ENCODE data around the gene NAV3.

Gene NAV3

DNA sequence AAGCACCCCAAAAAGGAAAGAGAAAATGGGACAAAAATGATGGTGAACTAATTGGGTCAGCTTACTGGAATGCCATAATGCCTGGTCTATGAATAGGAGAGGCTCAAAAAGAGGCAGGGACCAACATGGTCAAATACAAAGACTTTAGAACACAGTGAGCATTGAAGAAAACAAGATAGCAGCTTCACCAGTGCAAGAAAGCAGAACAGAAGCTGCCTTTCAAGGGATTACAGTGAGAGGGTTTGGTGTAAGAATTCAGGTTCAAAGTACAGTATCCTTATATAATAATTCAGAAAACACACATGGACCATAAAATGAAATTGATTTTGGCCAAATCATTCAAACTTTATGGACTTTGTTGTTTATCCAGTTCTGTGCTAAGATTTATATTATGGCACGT, 162.1 kb downstream of the NAV3 start:
- no peak for TF ChIP-seq CTCF (IDR thresholded peaks at IDR 0.05; ENCODE audit: low read depth, low read length)
- no peaks in the 10 kb centered on the region for H3K27me3 ChIP-seq (ENCODE audit: insufficient read depth, low read depth, severe bottlenecking)
- no peaks in the 10 kb centered on the region for H3K9me3 ChIP-seq (ENCODE audit: severe bottlenecking)
- H3K4me3 ChIP-seq (ENCODE audit: low read depth, low read length): no peak overlapping the region
- no peak overlapping the region for H3K27ac ChIP-seq
- H3K36me3 ChIP-seq: no peaks in the 10 kb centered on the region
- no peak for DNase-seq

DNA sequence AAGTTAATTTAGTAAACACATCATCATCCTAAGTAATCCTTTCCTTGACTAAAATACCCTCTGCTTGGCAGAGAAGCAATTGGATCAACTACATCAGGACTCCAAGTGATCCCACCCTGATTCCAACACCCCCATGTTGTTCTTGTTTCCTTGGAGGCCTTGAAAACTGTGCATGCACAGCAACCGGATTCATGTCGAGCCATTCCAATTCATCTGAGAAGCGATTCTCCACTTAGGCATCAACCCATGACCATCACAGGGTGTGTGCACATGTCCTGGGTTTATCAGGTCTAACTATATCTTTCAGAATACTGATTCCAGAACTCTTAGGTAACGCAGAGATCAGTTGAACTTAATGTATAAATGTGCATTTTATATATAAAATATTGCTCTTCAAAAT, 163.0 kb downstream of the NAV3 start:
- H3K4me3 ChIP-seq (ENCODE audit: low read depth, low read length): no peak overlapping the region
- no peak overlapping the region for H3K27ac ChIP-seq
- no peak for TF ChIP-seq CTCF (IDR thresholded peaks at IDR 0.05; ENCODE audit: low read depth, low read length)
- H3K27me3 ChIP-seq (ENCODE audit: insufficient read depth, low read depth, severe bottlenecking): no peaks in the 10 kb centered on the region
- DNase-seq: no peak
- H3K9me3 ChIP-seq (ENCODE audit: severe bottlenecking): no peaks in the 10 kb centered on the region
- no peaks in the 10 kb centered on the region for H3K36me3 ChIP-seq

GRCh38 chr12:77995436-77996167, 164.9 kb downstream of the NAV3 start:
- H3K36me3 ChIP-seq: no peaks in the 10 kb centered on the region
- H3K4me3 ChIP-seq (ENCODE audit: low read depth, low read length): no peak overlapping the region
- DNase-seq: no peak
- no peak overlapping the region for H3K27ac ChIP-seq
- no peaks in the 10 kb centered on the region for H3K9me3 ChIP-seq (ENCODE audit: severe bottlenecking)
- TF ChIP-seq CTCF (IDR thresholded peaks at IDR 0.05; ENCODE audit: low read depth, low read length): no peak
- no peaks in the 10 kb centered on the region for H3K27me3 ChIP-seq (ENCODE audit: insufficient read depth, low read depth, severe bottlenecking)

DNA sequence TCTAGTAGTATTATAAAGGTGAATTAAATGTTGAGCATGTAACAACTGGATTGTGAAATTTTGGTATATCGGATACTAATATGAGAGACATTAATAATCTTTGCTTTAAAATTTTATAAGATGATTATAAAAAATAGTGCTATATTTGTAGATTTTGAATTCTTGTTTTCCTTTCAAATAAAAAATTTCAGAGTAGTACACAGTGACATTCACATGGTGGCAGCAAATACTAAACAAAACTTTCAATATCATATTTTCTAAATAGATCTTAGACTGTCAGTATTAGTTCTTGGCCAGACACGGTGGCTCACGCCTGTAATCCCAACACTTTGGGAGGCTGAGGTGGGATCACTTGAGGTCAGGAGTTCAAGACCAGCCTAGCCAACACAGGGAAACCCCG, 166.0 kb downstream of the NAV3 start:
- TF ChIP-seq CTCF (IDR thresholded peaks at IDR 0.05; ENCODE audit: low read depth, low read length): no peak
- Histone ChIP-seq H3K4me3 (ENCODE audit: low read depth, low read length) (no peak overlapping the region), H3K36me3 (no peaks in the 10 kb centered on the region), H3K27ac (no peak overlapping the region), H3K9me3 (ENCODE audit: severe bottlenecking) (no peaks in the 10 kb centered on the region), H3K27me3 (ENCODE audit: insufficient read depth, low read depth, severe bottlenecking) (no peaks in the 10 kb centered on the region)
- peak; percentile 7 for DNase-seq

- H3K4me3 ChIP-seq (ENCODE audit: low read depth, low read length): no peak overlapping the region
- H3K27ac ChIP-seq: no peak overlapping the region
- no peaks in the 10 kb centered on the region for H3K36me3 ChIP-seq
- no peak for DNase-seq
- no peak for TF ChIP-seq CTCF (IDR thresholded peaks at IDR 0.05; ENCODE audit: low read depth, low read length)
- H3K27me3 ChIP-seq (ENCODE audit: insufficient read depth, low read depth, severe bottlenecking): no peaks in the 10 kb centered on the region
- no peaks in the 10 kb centered on the region for H3K9me3 ChIP-seq (ENCODE audit: severe bottlenecking)
These were observed 167.6 kb downstream of the NAV3 start for GRCh38 chr12:77998236-77998786.
